HG03108 (cell line): ENCODE results near the gene ITPRIP.

Experiments used
- ATAC-seq: cut with Tn5 transposase; IDR thresholded peaks from one replicate; pipeline ENCODE4 v1.9.1; 2021; ENCODE audit warnings: moderate library complexity; ENCODE audit not compliant: unreplicated experiment

The ITPRIP gene, protein sequence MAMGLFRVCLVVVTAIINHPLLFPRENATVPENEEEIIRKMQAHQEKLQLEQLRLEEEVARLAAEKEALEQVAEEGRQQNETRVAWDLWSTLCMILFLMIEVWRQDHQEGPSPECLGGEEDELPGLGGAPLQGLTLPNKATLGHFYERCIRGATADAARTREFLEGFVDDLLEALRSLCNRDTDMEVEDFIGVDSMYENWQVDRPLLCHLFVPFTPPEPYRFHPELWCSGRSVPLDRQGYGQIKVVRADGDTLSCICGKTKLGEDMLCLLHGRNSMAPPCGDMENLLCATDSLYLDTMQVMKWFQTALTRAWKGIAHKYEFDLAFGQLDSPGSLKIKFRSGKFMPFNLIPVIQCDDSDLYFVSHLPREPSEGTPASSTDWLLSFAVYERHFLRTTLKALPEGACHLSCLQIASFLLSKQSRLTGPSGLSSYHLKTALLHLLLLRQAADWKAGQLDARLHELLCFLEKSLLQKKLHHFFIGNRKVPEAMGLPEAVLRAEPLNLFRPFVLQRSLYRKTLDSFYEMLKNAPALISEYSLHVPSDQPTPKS

DNA sequence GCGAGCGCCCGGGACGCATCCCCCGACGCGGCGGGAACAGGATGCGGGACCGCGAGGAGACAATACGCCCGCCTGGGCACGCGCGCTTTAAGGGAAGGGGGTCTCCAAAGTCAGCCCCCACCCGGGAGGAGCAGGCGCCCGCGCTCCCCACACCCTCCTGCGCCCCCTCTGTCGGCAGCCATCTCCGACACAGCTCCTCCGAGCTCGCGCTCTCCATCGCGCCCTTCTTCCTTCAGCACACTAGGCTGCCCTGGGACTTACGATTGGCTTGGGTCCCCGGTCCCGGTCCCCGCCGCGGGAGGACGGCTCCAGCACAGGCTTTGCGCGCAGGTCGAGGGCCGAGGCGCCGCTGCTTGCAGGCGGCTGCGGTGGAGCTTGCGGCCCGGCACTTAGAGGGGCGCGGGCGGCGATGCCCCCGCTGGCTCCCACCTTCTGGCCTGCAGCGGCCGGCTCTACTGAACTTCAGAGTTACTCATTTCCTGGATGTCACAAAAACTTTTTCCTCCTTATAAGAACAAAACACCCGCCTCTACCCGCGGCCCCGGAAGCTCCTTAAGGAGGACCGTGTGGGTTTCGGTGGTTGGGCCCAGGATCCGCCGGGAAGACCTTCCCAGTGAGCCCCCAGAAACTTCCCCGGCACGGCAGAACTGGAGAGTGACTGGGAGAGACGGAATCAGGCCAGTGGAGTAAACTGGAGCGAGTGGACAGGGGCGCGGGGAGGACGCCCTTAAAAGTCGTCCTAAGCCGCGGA, at the start of gene ITPRIP:
TSS of gene ITPRIP (minus strand) at position 481 of the 751 bp plus-strand sequence. CDS start 22,414 bp downstream, outside the sequence.
- ATAC-seq, result peak; percentile 65

DNA sequence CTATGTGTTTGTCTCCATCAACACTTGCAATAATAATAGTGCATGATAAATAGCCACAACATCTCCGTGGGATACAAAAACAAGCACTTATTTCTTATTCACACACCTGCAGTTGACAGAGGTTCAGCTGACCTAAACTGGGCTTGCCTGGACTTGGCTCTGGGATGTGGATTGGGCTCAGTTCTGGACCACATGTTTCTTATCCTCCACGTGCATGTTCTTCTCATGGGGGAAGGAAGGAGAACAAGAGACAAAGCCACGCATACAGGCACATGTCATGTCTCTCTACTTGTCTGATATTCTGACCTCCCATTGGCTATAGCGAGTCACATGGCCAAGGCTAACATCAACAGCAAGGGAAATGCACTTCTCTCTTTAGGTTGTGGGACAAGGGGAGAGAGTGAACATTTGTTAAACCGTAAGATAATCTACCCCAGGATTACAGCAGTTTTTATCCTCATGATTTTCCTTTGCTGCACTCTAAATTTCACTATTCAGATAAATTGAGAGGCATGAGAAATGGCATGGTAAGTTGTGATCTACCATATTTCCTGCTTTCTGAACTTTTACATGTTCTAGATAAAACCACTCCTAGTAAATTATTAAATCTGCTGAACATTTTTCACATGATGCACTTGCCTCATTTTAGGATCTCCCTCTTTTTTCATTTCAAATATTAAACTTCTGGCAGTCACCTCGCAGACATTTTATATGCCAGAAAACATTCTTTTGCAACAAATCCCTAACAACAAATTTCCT, 49.0 kb upstream of the ITPRIP start:
- peak; percentile 67 for ATAC-seq

DNA sequence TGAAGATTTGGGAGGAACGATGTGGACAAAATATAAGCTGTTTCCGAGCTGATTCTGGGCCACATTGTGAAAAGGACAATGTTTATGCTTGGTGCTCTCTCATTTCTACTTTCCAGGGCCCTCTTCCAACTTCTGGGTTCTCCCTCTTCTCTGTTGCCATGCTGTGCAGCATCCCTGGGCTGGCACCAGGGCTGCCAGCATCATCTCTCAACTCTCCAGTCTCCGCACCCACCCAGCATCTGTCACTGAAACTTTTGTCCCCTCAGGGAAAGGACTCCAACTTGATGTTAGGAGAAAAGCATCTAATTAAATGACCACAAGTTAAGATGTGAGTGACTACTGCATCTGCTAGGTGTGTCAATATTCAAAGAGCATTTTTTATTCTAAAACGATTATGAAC, 42.1 kb upstream of the ITPRIP start:
- no peak for ATAC-seq

DNA sequence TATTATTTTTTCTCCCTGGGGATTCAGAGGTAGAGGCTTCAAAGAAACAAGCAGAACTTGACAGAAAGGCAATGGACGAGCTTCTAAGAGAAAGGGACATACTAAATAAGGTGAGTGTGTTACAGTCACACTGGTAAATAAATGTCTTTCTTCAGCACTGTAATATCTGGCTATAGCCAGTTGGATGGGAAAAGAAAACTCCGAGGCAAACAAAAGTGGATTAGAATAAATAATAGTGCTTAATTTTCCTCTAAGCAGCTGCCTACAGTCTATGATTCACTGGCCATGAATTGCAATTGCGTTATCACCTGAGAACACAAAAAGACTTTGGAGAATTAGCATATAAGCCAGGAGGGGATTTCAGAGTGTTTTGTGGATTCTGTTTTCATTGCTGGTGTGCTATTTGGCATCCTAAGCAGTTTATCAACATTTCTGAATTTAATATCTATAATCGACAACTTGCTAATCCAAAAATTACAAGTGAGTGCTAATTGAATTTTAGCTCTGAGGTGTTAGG, 38.6 kb upstream of the ITPRIP start:
- no peak for ATAC-seq

DNA sequence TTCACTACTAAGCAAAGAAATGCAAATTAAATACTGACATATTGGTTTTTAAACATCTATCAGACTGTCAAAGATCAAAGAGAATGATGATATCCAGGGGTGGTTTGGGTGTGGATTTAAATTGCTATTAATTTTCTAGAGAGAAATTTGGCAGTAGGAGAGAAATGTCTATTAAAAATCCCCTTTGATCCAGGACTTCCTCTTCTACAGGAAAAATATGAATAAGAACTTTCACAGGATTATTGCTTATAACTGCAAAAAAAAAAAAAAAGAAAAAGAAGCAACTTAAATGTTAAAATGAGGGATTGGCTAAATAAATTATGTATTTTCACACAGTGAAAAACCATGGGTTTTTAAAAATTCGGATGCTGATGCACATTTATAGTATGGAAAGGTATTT, 36.3 kb upstream of the ITPRIP start:
- no peak for ATAC-seq

DNA sequence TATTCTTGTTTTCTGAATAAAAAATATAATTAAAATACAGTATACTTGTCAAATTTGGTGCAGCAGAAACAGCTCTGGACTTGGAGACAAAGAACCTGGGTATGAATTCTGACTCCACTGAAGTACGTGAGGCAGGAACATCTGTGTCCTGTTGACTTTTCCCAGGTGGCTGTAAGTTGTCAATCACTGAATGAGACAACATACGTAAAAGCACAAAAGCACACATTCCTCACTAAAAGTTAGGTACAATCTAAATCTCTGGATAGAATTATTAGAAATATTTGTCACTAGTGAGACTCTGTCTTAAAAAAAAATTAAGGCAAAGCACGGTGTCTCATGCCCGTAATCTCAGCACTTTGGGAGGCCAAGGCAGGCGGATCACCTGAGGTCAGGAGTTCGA, 33.5 kb upstream of the ITPRIP start:
- ATAC-seq, result no peak

DNA sequence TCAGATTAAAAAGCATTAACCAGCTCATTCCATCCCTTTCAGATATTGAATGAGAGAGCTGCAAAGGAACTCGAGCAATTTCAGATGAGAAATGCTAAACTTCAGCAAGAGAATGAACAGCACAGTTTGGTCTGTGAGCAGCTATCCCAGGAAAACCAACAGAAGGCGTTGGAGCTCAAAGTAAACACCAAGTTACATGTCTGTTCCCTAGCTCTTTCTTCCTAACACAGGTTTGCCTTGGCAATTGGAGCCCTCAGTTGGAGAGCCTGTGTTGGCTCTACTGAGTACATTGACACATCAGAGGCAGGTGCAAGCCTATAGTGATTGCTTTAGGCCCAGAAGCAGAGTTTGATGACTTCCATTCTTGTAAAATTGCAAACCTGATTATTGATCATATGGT, 30.1 kb upstream of the ITPRIP start:
- ATAC-seq, result no peak

DNA sequence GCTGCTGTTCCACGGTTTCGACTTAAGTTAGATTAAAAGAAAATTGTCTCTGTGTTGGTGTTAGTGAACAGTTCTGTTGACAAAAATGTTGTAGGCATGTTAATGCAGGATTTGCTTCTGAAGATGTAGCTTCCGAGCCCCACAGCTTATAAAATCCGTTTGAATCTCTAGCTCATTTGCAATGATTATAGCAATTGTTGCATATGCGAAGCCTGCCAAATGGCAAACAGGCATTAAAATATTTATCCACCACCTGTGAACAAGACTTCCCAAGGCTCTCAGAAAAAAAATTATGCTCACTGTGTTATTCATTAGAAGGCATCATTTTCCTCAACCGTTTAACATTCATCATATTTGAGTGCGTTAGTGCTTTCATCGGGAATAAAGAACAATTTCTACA, 29.6 kb upstream of the ITPRIP start:
- no peak for ATAC-seq

DNA sequence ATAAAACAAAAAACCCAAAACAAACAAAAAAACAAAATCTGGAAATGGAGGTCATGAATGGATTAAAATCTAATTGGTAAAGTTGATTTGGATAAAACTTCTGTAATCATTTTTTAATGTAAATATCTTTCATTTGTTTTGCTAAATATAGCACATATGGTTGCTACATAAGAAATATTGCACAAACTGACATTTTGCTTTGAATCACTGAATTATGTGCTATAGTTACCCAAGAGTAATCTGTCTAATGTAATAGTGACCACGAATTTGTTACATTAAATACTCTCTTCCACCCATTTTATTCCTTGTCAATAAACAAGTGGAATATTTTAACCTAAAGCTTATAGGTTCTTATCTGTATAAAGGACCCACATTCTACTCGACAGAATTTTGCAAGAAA, 21.5 kb upstream of the ITPRIP start:
- no peak for ATAC-seq

DNA sequence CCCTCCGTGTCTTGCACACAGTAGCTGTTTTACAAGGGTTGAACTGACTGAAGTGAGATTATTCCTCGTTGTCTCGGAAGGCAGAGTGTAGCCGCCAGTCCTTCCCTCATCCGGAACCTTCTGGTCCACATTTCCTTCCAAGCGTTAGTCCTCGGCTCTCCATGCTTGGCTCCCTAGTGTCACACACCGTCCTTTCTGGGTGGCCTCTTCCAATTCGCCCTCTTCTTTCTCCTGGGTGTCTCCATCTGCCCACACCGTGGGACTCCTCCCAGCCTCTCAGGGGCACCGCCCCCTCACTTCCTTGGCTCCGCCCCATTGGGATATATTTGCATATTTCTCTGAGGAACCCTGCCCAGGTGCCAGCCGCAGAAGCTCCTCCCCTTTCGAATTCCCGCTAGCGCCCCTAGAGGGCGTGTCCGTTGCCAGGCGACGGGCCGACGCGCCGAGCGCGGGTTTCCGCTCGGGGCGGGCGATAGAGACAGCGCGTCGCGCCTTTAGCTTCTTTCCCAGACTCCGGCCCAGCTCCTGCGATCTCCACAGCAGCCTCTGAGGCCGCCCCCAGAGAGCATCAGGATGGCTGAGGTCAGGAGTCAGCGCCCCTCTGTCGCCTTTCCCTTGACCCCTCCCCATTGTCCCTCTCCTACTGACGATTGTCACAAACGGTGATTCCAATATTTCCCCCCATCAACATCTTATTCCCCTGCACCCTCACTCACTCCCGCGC, 15.2 kb upstream of the ITPRIP start, which contains the start of gene CFAP58:
TSS of gene CFAP58 (plus strand) at position 509 of the 724 bp plus-strand sequence. CDS start at position 574, 65 bp downstream.
- ATAC-seq, result peak; percentile 58

DNA sequence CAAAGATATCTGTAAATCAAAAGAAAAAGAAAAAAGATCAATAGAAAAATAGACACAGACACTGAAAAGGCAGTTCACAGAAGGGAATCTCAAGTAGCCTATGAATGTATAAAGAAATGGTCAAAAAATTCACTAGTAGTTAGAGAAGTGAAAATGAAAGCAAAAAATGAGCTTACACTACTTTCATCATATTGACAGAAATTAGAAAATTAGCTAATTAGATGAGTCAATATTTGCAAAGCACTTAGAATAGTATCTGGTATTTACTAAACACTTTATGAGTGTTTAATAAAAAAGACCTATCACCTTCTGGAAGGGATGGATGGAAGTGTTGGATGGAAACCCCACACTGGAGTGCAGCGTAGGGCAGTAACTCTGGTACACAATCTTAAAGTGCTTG, 13.7 kb upstream of the ITPRIP start:
- peak; percentile 16 for ATAC-seq

DNA sequence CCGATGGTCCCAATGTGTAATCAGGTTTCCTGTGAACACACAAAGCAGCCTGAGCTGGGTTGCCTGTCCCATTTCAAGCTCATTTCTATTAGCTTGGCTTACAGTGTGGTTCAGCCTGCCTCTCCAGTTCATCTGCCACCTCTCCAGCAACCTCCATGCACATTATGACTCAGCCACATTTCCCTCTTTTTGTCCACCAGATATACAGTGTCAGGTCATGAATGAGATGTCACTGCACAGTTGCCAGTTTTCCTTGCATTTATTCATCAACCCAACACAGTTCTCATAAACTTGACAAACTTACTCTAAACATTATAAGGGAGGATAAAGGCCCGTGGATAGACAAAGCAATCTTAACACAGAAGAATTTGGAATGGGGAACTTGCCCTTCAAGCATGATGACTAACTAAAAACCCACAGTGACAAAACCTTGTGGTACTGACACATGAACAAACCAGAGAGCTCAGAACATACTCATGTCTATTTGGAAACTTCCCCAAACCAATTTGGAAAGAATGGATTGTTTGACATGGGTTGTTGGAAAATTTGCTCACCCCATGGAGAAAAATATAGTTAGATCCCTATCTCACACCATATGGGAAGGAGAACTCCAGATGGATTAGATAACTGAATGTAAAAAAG, 12.9 kb upstream of the ITPRIP start:
- ATAC-seq, result no peak

DNA sequence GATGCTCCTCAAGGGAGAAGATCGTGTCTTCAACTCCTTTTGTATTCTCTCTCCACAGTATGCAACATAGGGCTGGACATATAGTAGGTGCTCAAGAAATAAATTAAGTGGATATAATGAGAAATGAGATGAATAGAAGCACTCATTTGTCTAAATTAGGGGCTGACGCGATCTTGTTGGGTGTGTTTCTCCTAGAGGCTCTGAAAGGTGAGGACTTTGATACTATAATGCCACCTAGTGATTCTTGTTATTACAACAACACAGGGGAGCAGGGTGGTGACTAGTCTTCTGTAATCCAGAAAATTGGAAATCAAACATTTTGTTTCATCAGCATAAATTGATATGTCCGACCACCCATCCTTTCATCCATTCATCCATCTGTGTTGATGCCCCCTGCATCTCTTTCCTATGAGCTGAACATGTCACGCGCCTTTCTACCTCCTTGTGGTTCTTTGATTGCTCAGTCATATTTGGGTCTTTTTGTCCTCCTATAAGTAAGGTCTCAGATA, 11.9 kb upstream of the ITPRIP start:
- ATAC-seq, result peak; percentile 37

DNA sequence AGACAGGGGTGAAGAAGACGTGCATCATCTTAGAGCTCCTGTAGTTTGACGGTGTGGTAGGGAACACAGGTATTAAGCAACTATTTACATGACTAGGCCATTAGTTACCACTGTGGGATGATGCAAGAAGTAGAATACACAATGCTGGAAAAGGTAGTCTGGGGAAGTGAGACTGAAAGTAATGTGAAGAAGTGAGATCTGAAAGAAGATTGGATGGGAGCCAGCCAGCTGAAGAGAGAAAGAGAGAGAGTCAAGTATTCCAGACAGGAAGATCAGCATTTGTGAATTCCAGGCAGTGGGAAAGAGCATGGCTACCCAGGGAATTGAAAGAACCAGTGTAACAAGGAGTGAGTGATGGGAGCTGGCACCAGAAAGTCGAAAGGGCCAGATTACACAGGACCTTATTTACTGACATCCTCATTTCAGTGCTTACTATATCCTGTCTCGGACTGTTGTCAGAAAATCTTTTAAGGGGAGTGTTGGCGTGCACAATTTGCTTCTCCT, 11.4 kb upstream of the ITPRIP start:
- peak; percentile 44 for ATAC-seq

DNA sequence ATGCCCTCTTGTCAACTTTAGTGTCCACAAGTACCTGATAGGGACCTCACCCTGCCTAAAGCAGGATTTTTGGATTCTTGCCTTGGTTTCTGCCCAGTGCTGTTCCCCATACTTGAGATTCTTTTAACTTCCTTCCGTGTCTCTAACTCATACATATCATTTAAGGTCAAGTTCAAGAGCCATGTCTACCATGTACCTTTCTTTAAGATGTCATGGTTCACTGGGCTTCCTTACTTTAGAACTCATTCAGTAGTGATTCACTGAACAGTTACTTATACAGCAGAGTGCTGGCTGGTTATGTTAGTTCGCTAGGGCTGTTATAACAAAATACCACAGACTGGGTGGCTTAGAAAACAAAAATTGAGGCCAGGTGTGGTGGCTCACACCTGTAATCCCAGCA, 10.3 kb upstream of the ITPRIP start:
- ATAC-seq, result no peak

DNA sequence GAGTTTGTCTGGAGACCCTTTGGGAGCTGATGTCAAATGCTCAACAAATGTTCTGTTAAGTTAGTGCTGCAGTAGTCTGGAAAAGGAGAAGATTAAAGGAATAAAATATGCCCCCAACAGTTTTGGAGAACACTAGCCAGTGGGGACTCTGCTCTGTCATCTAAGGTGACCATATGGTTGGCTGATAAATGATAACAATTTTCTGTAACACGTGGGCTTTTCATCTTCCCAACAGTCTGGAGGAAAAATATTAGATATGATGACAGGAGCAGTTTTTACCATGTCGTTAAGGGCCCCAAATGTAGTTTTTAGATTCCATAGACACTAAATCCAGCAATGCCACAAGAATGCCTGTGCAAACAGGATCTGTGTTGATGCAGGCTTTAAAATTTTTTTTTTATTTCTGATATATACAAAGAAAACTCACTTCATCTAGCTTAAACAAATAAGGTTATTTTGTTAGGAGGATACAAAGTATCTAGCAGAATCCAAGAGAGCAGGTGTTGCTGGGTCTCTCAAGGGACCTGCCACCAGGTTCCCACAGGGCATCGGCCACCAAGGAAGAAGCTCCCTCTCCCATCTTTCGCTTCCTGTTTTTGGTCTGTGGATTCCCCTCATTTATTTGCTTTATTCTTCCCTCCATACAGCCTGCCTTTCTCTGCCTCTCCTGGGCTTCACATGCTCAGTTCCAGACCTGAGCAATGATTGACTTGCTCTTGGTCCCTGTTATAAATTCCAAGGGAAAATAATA, 9.2 kb upstream of the ITPRIP start:
- no peak for ATAC-seq

DNA sequence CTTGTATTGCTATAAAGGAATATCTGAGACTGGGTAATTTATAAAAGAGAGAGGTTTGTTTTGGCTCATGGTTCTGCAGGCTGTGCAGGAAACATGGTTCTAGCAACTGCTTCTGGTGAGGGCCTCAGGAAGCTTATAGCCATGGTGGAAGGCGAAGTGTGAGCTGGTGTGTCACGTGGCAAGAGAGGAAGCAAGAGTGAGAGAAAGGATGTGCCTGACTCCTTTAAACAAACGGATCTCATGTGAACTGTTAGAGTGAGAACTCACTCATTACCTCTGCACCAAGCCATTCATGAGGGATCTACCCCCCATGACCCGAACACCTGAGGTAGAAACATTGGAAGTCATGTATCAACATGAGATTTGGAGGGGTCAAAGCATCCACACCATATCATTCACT, 7.7 kb upstream of the ITPRIP start:
- no peak for ATAC-seq

DNA sequence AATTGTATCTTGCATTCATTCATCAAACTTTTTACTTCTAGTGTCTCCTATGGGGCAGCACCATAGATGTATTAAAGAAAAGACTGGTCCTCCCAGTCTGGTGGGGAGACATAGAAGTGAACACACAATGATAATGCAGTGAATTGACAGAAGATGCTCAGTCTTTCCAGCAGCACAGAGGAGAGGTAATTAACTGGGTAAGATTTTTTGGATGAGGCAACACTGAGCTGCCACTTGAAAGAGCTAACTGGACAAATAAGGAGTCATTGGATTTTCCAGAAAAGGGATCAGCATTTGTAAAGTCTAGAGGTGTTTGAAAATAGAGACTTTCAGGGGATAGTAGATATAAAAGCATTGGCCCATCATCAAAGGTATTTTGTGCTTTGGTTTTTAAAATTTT, 7.2 kb upstream of the ITPRIP start:
- no peak for ATAC-seq

DNA sequence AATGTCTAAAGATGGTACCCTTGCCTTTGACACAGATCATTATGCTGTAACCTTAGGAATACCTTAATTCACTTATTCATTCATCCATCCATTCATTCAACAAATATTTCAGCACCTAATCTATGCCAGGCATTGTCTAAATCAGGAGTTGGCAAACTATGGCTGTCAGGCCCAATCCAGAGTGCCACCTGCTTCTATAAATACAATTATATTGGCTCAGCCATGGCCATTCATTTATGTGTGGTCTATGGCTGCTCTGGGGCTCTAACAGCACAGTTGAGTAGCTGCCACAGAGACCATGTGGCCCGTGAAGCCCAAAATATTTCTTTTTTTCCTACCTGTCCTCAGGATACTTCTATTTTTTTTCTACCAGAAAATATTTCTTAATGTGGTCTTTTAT, 6.0 kb upstream of the ITPRIP start:
- no peak for ATAC-seq
